Effector CD4-positive, alpha-beta T cell (primary cell): ENCODE data around the gene CNN1. TPM values are rescaled to one million over a fixed set of nuclear protein-coding genes. Genes with fewer than 3 reads are reported as not detected.

ENCODE experiments used
- DNase-seq: peaks from one replicate; pipeline ENCODE4 v3.0.0-alpha.2; 2020
- total RNA-seq: gene quantifications from one replicate; lab custom pipeline; 2026; lab: John Stamatoyannopoulos, UW

The CNN1 gene
- total RNA-seq, result not detected

GRCh38 chr19:11538232-11539036 is at the start of gene CNN1:
Gene CNN1 (plus strand): TSS chr19:11538851. CDS start chr19:11538928, 77 bp downstream.
- DNase-seq, result no peak

DNA sequence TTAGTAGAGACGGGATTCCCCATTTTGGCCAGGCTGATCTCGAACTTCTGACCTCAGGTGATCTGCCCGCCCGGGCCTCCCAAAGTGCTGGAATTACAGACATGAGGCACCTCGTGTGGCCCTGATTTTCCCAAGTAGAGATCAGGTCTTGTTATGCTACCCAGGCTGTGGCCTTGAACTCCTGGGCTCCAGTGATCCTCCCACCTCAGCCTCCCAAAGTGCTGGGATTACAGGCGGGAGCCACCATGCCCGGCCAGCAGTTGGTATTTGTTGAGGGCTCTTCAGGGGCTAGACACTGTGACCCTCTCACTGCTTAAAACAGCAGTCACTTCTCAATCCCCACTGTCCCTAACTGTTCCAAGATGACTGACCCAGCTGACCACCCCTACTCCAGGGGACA is 49.3 kb upstream of the CNN1 start:
- DNase-seq, result no peak

DNA sequence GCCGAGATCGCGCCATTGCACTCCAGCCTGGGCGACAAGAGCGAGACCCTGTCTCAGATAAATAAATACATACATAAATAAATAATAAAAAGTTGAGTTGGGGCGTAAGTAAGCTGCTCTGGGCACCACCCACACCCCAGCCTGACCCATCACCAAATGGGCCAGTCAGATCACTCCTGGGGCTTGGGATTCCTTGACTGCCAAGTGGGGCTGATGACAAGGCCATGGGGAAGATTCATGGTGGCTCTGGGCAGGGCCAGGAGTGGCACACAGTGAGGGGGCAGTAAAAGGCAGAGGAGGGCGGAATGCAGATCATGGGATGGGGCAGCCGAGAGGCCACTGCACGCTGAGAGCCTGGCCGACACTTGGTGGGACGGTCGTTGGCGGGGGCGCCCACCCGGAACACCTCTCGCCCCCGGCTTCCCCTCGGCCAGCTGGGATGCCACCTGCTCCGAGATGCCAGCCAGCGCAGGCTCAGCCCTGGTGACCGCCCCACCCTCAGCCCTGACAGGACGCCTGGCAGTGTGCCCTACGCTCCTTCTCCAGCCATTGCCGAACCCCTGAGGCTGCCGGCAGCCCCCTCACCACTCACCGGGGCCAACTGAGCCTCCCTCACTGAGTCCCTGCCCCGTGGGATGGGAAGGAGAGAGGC is 43.9 kb upstream of the CNN1 start:
- no peak for DNase-seq

- no peak for DNase-seq
These were observed 43.2 kb upstream of the CNN1 start for GRCh38 chr19:11495481-11495880.

DNA sequence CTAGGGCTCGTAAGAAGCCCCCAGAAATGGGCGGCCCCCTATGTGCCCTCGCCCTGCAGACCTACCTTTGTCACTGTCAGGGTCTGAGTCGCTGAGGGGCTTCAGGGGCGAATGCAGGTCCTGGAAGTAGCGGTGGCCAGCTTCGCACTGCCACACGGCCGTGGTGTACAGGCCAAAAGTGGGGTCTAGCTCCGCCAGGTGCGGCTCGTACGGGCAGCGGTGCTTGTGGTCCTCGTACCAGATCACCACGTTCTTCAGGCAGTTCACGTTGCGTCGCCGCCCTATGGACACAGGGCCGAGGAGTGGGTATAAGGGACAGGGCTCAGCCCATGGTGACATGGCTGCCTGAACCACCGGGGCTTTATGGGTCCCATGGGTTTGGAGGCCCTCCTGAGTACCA is 42.8 kb upstream of the CNN1 start:
- DNase-seq, result no peak

GRCh38 chr19:11496391-11497163 is 42.1 kb upstream of the CNN1 start:
- DNase-seq, result peak; percentile 54

- DNase-seq, result no peak
These were observed 39.4 kb upstream of the CNN1 start for GRCh38 chr19:11499220-11499726.

DNA sequence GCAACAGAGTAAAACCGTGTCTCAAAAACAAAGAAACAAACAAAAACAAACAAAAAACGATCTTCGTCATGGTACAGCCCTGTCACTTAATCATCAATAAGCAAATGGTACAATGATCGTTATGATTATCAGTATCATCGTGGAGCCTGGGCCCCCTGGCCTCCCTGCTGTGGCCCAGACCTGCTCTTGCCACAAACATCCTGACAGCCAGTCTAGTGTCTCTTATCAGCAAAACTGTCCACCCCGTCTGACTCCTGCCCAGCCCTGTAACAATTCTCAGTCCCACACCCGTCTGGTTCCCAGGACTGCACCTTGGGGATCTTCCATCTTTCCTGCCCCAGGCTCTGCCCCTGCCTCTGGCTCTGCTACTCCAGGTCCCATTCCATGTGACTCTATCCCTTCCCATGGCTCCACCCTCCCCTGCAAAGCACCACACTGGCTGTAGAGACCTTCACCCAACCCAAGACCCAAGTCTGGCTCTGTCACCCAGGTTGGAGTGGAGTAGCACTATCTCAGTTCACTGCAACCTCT is 38.7 kb upstream of the CNN1 start:
- no peak for DNase-seq

- DNase-seq, result no peak
These were observed 34.1 kb upstream of the CNN1 start for GRCh38 chr19:11504502-11505031.

DNA sequence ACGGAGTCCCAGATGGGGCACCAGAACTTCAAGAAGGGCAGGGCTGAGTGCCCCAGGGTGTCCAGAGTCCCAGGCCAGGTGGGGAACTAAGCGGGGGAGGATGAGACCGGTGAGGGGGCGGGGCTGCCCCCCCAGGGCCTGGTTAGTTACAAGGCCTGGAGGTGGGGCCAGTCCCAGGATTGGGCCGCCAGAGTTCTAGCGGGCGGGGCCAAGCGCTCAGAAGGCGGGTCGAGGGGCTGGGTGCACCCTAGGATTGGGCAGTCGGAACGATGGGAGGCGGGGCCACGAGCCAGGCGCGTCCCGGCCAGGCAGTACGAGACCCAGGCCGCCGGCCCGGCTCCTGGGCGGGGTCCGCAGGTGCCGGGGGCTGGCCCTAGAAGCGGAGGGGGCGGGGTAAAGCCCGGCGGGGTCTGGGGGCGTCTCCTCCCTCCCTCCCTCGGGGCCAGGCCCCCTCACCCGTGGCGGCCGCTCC is 33.6 kb upstream of the CNN1 start:
- DNase-seq, result peak; percentile 92

DNA sequence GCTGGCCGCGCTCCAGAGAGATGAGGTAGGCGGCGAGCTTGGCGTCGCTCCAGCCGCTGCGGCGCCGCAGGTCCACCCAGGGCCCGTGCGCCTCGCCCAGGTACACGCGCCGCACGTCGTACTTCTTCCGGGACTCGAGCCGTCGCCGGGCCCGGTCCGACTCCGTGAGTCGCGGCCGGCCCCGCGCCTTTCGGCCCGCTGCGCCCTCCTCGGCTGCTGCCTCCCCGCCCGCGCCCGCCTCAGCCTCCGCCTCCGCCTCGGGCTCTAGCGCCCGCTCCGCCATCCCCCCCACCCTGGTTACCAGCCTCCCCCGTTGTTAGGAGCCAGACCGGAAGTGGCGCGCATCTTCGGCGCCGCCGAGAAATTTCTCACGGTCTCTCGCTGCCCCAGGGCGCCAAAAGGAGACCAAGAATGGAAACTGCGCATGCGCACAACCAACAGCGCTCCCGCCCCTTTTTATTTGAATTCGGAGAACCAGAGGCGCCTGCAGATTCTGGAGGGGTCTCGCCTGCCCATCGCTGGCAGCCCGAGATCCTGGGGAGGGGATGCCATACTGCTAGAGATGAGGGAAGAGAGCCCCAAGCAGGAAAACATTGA is 33.0 kb upstream of the CNN1 start, which contains the start of gene ZNF653:
ZNF653 (minus strand) TSS at position 336 of the 597 bp plus-strand sequence; CDS start at position 283, 53 bp downstream.
- DNase-seq, result peak; percentile 91

- DNase-seq, result no peak
These were observed 32.5 kb upstream of the CNN1 start for GRCh38 chr19:11506101-11506555.

GRCh38 chr19:11506967-11507366 is 31.7 kb upstream of the CNN1 start:
- no peak for DNase-seq

- no peak for DNase-seq
These were observed 31.1 kb upstream of the CNN1 start for GRCh38 chr19:11507370-11508078.

DNA sequence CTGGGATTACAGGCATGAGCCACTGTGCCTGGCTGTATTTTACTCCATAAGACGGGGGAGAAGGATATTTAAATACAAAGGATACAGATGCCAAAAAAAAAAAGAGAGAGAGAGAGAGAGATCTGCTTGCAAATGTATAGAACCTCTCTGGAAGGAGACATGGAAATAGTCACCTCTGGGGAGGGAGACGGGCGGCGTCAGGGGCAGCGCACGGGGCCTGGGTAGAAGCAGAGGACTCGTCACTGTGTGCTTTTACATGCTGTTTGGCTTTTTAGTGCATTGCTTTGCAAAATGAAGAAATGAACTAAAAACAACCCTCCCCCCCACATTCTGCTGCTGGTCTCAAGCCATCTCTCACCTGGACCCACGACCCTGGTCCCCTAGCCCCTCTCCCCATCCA is 28.2 kb upstream of the CNN1 start:
- DNase-seq, result no peak

- DNase-seq, result no peak
These were observed 24.7 kb upstream of the CNN1 start for GRCh38 chr19:11513946-11514345.

DNA sequence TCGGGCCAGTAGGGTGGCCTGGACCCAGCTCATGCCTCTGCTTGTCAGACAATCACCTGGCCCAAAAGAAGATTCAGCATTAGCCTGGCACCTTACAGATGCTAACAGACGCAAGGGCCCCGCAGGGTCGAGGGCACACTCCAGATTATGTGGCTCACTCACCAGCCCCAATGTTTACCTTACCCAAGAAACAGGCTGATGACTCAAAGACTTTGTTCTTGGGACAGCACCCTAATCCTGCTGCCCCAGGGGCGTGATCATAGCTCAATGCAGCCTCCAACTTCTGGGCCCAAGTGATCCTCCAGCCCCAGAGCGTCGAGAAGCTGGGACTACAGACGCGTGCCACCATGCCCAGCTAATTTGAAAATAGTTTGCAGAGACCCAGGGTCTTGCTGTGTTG is 19.5 kb upstream of the CNN1 start:
- DNase-seq, result no peak

GRCh38 chr19:11528551-11529341 is 9.9 kb upstream of the CNN1 start, which contains the start of gene ECSIT:
Gene ECSIT (minus strand): TSS chr19:11529134. CDS start chr19:11519170, 9,964 bp downstream.
- DNase-seq, result peak; percentile 85

DNA sequence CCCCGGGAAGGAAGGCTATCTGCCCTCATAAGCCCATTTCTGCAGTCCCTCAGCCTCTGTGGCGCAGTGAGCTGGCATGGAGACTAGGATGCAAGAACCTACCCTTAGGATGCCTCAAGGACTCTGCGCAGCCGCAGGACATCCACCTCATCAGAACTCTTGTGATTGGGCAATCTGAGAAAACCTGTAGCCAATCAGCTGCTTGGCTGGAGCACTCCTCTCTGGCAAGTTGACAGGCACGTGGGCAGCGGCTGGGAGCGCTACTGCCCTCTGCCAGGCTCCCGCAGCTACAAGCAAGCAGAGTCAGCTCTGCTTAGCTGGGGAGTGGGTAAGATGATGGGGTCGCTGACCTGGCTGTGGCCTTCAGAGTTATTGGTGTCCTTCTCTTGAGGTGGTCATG is 8.2 kb upstream of the CNN1 start:
- no peak for DNase-seq

DNA sequence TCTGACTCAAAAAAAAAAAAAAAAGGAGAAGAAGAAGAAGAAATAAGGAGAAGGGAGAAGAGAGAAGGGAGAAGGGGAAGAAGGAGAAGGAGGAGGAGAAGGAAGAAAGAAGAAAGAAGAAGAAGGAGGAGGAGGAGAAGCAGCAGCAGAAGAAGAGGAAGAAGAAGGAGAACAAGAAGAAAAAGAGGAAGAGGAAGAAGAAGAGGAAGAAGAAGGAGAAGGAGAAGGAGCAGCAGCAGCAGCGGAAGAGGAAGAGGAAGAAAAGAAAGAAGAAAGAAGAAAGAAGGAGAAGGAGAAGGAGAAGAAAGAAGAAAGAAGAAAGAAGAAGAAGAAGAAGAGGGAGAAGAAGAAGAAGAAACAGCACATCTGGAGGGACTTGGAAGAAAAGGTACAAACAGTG is 4.1 kb upstream of the CNN1 start:
- DNase-seq, result no peak
